GM19025 (cell line): ENCODE measurements around the gene LMCD1.

Source experiments
- ATAC-seq: cut with Tn5 transposase; IDR thresholded peaks from one replicate; pipeline ENCODE4 v1.9.1; 2021; ENCODE audit warnings: mild to moderate bottlenecking, low read depth, moderate library complexity; ENCODE audit not compliant: unreplicated experiment

Gene LMCD1

DNA sequence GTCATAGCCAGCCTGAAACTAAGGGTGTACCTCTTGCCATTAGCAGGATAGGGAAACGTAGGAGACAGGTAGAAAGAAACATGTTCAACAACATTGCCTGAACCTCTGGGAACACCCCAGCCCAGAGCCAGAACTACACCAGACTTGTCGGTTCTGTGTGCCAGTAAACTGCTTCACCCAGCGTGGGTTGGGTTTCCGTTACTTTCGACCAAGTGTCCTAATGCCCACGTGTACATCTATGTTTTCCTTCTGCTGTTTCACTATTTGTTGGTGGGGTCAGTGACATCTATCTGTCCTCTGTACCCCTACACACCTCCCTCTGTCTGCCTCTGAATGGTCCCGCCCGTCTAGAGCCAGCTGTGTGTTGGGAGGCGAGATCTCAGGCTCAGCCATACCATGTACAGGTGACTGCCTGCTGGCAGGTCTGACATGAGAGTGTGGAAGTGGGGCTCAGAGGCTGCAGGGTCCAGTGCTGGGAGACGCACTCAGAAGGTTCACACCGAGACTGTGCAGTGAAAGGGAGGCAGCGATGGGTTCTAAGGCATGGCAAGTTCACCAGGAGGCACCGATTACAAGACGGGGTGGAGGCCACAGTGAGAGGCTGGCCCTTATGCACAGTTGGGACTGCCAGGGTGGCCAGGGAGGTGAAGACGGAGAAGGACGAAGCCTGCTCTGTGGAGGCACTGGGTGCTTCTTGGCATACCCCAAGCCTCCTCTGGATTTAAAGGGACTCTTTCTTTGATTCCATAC is 106.6 kb downstream of the LMCD1 start:
- ATAC-seq, result no peak

DNA sequence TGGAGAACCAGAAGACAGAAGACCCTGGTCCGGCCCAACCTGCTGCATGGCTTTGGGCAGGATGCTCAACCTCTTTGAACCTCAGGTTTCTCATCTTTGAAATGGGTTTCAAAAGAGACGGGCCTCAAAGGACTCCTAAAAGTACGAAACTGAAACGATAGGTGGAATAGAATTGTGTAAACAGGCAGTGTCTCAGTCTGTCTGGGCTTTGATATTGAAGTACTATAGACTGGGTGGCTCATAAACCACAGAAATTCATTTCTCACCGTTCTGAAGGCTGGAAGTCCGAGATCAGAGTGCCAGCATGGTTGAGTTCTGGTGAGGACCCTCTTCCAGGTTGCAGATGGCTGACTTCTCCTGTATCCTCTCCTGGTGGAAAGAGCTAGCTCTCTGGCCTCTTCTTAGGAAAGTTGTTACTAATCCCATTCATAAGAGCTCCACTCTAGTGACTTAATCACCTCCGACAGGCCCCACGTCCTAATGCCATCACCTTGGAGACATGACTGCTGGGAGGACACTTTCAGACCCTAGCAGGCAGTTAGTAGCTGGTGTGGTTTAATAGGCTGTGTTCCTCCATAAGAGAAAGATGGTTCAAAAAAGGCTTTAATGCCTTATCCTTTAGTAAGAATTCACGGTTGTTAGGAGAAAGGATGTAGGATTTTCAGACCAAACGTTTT is 107.3 kb downstream of the LMCD1 start:
- no peak for ATAC-seq

DNA sequence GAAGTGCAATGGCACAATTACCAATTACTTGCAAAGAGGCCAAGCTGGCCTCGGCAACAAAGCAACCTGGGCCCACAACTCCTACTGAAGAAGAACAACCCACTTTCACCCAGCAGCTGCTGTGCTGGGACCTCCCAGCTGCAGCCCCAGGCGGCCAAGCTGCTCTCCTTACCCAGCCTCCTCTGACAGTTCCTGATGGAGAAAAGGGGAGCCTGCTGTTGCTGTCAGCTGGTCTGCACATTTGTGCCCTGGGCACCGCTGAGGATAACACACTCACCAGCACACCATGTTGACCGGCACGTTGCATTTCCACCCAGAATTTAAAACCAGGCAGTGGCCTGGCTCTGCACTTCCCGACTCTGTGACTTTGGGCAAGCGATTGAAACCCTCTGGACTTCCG is 109.3 kb downstream of the LMCD1 start:
- no peak for ATAC-seq

DNA sequence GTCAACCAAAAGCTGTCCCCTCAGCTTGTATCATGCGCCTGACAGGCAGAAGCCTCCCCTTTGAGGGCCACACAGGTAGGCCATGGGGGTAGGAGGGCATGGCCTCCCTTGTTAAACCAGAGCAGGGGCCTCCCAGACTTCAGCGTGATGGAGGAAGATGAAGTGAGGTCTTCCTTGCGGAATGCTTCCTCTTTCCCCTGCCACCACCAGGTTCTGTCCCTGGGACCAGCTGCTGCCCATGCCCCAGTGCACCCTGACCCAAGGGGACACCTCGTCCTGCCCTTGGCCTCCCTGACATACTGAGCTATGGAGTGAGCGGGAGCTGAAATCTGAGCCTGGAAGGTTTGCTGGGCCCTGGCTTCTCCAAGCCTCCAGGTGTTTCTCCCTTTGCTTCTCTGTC is 116.3 kb downstream of the LMCD1 start:
- ATAC-seq, result no peak

DNA sequence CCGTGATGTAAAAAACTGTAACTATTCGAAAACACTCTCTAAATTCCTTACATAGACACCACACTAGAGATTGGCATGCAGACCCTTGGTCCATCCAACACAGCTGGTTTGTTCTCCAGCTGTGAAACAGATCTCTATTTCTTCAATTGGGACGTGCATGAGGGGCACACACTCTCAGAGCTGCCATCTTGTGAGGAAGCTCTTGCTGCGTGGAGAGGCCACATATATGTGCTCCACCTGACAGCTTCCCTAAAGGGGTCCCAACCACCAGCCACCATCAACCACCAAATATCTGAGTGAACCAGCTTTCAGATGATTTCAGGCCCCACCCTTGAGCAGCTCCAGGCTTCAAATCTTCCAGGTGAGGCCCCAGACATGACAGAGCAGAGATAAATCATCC is 117.3 kb downstream of the LMCD1 start:
- no peak for ATAC-seq

DNA sequence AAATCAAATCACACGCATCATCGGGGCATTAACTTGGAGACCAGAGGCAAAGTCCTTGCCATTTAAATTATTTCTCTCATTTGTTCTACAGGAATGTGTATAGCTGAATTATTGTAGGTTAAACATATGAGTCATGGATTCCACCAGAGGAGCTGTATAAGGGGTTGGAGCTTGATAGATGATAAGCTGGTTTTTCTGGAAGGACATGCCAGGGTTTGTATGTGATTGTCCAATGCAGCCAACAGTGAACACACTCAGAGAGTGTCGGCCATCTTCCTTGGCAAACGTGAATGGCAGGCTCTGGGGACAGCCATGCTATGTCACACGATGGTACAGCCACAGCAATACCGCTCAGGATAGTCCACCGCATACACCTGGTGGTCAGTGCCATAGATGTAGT is 117.9 kb downstream of the LMCD1 start:
- ATAC-seq, result no peak

DNA sequence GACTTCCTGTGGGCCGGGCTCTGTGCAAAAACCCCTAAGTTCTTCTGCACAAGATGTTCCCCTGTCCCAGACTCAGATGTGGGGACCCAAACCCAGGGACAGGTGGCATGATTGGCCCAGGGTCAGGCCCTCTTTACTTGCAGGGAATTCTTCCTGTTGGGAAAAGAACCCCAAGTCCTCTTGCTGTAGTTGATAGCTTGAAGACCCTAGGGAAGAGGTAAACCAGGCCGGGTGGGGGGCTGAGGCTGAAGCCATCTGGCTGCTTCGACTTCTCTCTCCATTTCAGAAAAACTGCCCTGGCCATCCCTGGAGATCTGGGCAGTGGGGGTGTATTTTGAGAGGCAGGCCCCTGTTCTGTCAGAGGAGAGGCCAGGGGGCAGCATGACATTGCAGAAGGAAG is 119.5 kb downstream of the LMCD1 start:
- ATAC-seq, result no peak

DNA sequence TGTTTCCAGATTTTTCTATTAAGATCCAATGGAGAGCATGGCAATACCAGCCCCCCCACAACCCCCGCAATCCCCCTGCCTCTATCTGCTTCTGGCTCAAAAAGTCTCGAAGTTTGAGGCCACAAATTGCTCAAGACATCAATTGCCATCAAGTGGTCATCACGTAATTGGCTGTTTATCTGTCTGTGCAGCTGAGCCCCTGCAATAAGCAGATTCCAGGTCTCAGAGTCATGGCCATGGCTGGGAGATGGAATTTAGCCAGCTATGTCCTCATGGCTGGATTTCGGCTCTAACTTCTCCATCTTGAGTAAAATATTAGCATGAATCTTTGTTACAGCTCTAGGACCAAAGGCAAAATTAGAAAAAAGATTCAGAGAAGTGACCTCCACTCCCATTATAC is 120.2 kb downstream of the LMCD1 start:
- ATAC-seq, result no peak

DNA sequence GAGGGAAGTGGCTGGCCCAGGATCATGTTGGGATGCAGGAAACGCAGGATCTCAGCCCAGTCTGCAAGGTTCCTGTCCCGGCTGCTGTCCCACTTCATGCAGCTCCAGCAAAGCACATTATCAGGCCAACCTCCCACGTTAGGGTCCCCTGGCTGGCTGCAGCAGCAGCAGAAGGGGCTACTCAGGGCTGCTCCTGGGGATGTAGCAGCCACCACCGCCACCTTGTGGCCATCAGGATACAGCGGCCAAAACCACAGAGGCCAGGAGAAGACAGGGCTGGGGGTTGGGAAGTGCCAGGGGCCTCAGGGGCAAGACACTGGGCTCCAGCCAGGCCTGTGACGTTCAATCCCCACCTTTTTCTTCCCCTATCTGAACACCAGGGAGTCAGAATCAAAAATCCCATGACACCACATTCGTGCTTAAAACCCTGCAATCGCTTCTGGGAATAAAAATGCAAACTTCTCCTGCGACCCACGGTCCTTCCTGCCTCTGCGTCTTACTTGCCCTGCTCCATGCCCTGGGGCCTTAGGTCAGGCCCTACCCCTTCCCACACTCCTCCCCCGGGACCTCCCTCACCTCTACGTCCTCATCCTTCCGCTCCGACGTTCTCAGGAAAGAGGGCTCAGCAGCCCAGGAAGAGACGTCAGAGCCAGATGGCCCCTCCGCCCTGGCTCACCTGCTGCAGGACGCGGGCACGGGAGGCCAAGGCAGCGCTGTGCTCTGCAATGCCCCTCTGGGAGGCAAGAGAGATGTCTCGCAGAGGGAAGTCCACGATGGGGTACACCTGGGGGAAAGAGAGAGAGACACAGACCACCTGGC is 121.5 kb downstream of the LMCD1 start:
- peak; percentile 81 for ATAC-seq

DNA sequence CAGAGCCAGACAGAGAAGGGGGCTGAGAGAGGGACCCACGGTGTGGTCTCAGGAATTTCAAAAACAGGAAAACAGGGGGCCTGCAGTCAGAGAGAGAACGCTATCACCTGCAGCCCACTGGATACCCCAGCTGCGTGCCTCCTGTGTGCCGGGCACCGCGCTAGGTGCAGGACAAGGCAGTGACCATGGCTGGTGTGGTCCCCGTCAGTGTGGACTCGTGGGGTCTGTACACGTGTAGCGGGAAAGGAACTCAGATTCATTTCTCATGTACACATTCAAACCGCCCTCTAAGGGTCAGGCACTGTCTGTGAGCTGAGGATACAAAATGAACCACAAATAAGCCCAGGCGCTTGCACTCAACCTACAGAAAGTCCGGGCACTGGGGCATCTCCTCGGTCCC is 122.1 kb downstream of the LMCD1 start:
- no peak for ATAC-seq
